A549 (cell line): Measurements from ENCODE around the gene FUT3. TPM values are rescaled to one million over a fixed set of nuclear protein-coding genes. Genes with fewer than 3 reads are reported as not detected.

Source experiments
- ATAC-seq, 2 experiments: fragments of 200-7000 bp in 1 of 2; fragments of >200 bp in 1 of 2; cut with Nextera tagmentation in 1 of 2; cut with Tn5 transposase in 1 of 2; 3 replicates each; pipeline versions ENCODE4 v1.8.0 to v1.9.1; 2018 to 2020; ENCODE audit warnings: mild to moderate bottlenecking in 1 of 2, moderate library complexity in 1 of 2
- CTCF ChIA-PET: fragments of 300-600 bp; sonication (Branson Sonifier 250); formaldehyde crosslinking; extraction: SDS; loops from one replicate; lab custom pipeline; 2021; ENCODE audit warnings: antibody characterized with exemption, inconsistent platforms; lab: Yijun Ruan, JAX
- POLR2A ChIA-PET: fragments of 350-600 bp; formaldehyde crosslinking; extraction: SDS; loops from one replicate; lab custom pipeline; 2021; ENCODE audit warnings: antibody characterized with exemption, inconsistent platforms; lab: Yijun Ruan, JAX
- DNase-seq, 2 experiments: peaks; one replicate each; pipeline versions ENCODE4 v3.0.0 to v3.0.0-alpha.2; 2011 to 2016; ENCODE audit warnings: low read depth in 1 of 2, low spot score in 1 of 2
- FAIRE-seq: peaks from 2 replicates; lab custom pipeline; 2011; peaks lifted over from hg19 to GRCh38; lab: Jason Lieb, UNC
- H3K27ac ChIP-seq, 2 experiments: fragments of >200 bp; sonication (Bioruptor Twin); formaldehyde crosslinking; 3 replicates each; pipeline ENCODE4 v1.5.1; 2016 to 2017
- H3K4me1 ChIP-seq: fragments of >200 bp; sonication (Bioruptor Twin); formaldehyde crosslinking; 3 replicates; pipeline ENCODE4 v1.6.1; 2016
- H3K4me2 ChIP-seq: fragments of >200 bp; sonication (Bioruptor Twin); formaldehyde crosslinking; 3 replicates; pipeline ENCODE4 v1.6.1; 2016
- H3K4me3 ChIP-seq: fragments of >200 bp; sonication (Bioruptor Twin); formaldehyde crosslinking; 3 replicates; pipeline ENCODE4 v1.5.1; 2016
- H3K9me3 ChIP-seq: fragments of >200 bp; sonication (Bioruptor Twin); formaldehyde crosslinking; 3 replicates; pipeline ENCODE4 v1.6.1; 2016
- BHLHE40 ChIP-seq: IDR thresholded peaks from 2 replicates; pipeline ENCODE4 v1.6.1; 2012; ENCODE audit warnings: low read depth, low read length, inconsistent platforms
- CBX2 ChIP-seq: fragments of 200-600 bp; sonication (generic); IDR thresholded peaks from 2 replicates; pipeline ENCODE4 v1.6.1; 2016; ENCODE audit warnings: low read depth, mild to moderate bottlenecking, borderline replicate concordance
- EP300 ChIP-seq, 2 experiments: fragments of >200 bp; sonication (Bioruptor Twin); formaldehyde crosslinking; IDR thresholded peaks; 2 replicates in 1 of 2; 3 replicates in 1 of 2; pipeline ENCODE4 v1.6.1; 2016 to 2017
- FOSL2 ChIP-seq, 2 experiments: fragments of 450-650 bp in 1 of 2; fragments of >200 bp in 1 of 2; sonication (Bioruptor Twin) in 1 of 2; formaldehyde crosslinking; IDR thresholded peaks; 2 replicates each; pipeline versions ENCODE4 v1.5.0 to v1.6.1; 2016 to 2020; ENCODE audit warnings: mild to moderate bottlenecking in 1 of 2, moderate library complexity in 1 of 2
- HDAC2 ChIP-seq: fragments of 200-600 bp; sonication (generic); IDR thresholded peaks from 2 replicates; pipeline ENCODE4 v1.6.1; 2016
- HOXB13 ChIP-seq: fragments of 250-450 bp; sonication (Bioruptor Pico); IDR thresholded peaks from 2 replicates; pipeline ENCODE4 v1.5.0; 2020; ENCODE audit warnings: low read depth, mild to moderate bottlenecking, moderate library complexity
- HOXB5 ChIP-seq: fragments of 250-450 bp; sonication (Bioruptor Pico); IDR thresholded peaks from 2 replicates; pipeline ENCODE4 v1.5.0; 2020; ENCODE audit warnings: mild to moderate bottlenecking, moderate library complexity
- MAX ChIP-seq: IDR thresholded peaks from 2 replicates; pipeline ENCODE4 v1.6.1; 2012
- NR3C1 ChIP-seq: fragments of >200 bp; sonication (Bioruptor Twin); formaldehyde crosslinking; IDR thresholded peaks from 3 replicates; pipeline ENCODE4 v1.6.1; 2017
- PHF8 ChIP-seq: fragments of 200-600 bp; sonication (generic); IDR thresholded peaks from 2 replicates; pipeline ENCODE4 v1.6.1; 2016; ENCODE audit warnings: low read depth, mild to moderate bottlenecking, antibody characterized with exemption, moderate library complexity, borderline replicate concordance
- POLR2A ChIP-seq: IDR thresholded peaks from 2 replicates; pipeline ENCODE4 v1.6.1; 2012; ENCODE audit warnings: mild to moderate bottlenecking, low read length
- POLR2AphosphoS2 ChIP-seq: conservative IDR thresholded peaks from 2 replicates; pipeline ENCODE4 v1.6.1; 2012; ENCODE audit warnings: low read length, improper control_type of control experiment, inconsistent platforms
- RAD21 ChIP-seq, 2 experiments: fragments of >200 bp in 1 of 2; sonication (Bioruptor Twin) in 1 of 2; formaldehyde crosslinking in 1 of 2; IDR thresholded peaks in 1 of 2; conservative IDR thresholded peaks in 1 of 2; 2 replicates in 1 of 2; 3 replicates in 1 of 2; pipeline ENCODE4 v1.6.1; 2012 to 2018; ENCODE audit warnings: inconsistent platforms in 1 of 2
- RCOR1 ChIP-seq: fragments of 150-350 bp; IDR thresholded peaks from 2 replicates; pipeline ENCODE4 v1.6.1; 2014; ENCODE audit warnings: antibody characterized with exemption, low read length, low read depth
- RFX5 ChIP-seq: fragments of 450-650 bp; IDR thresholded peaks from 2 replicates; pipeline ENCODE4 v1.7.1; 2014; ENCODE audit warnings: antibody characterized with exemption, mild to moderate bottlenecking, moderate library complexity
- ZNF302 ChIP-seq: fragments of 250-450 bp; sonication (Bioruptor Pico); IDR thresholded peaks from 2 replicates; pipeline ENCODE4 v1.9.0; 2021; ENCODE audit warnings: inconsistent platforms, mild to moderate bottlenecking, moderate library complexity
- WGBS: methylation state at CpG from one replicate; pipeline ENCODE4 v1.1.6; 2017; ENCODE audit errors: missing lambda C conversion rate; 5-methylcytosine and 5-hydroxymethylcytosine counted together
- polyA plus RNA-seq, 4 experiments: library from polyadenylated mRNA; depleted of rRNA in 3 of 4; stranded (reverse); fragments of >200 nt; fragmentation: RNase III in 1 of 4; extraction: RNeasy Plus Mini Kit Qiagen cat#74134 plus additional on column Dnase treatment in 1 of 4; gene quantifications; 2 replicates in 3 of 4; 3 replicates in 1 of 4; pipeline ENCODE4 v1.2.3, GENCODE V29; 2011 to 2017
- TF ChIP-seq, protein P1 (sequence below): fragments of 150-350 bp; IDR thresholded peaks from 2 replicates; pipeline ENCODE4 v1.6.1; 2014; ENCODE audit warnings: low read depth, mild to moderate bottlenecking, low read length
- TF ChIP-seq, protein P2 (sequence below): fragments of 200-600 bp; sonication (generic); IDR thresholded peaks from 2 replicates; pipeline ENCODE4 v1.6.1; 2016; ENCODE audit warnings: antibody characterized with exemption, mild to moderate bottlenecking, moderate library complexity
- TF ChIP-seq, protein P3 (sequence below): fragments of >200 bp; sonication (Bioruptor Twin); formaldehyde crosslinking; IDR thresholded peaks from 3 replicates; pipeline ENCODE4 v1.6.1; 2016
- TF ChIP-seq, protein P4 (sequence below): fragments of 250-450 bp; sonication (Bioruptor Pico); IDR thresholded peaks from 2 replicates; pipeline ENCODE4 v1.5.0; 2020; ENCODE audit warnings: low read depth, mild to moderate bottlenecking, moderate library complexity
- TF ChIP-seq, protein P5 (sequence below): fragments of >200 bp; sonication (Bioruptor Twin); formaldehyde crosslinking; IDR thresholded peaks from 3 replicates; pipeline ENCODE4 v1.5.1; 2016

The FUT3 gene
- polyA plus RNA-seq, 2 of the 4 experiments (the other 2 are of a cell fraction) = 0.09 TPM

GRCh38 chr19:5895409-5895808, 44.2 kb upstream of the FUT3 start:
- Histone ChIP-seq H3K4me2 (no peak overlapping the region), H3K27ac (no peak overlapping the region), H3K4me1 (no peaks in the 10 kb centered on the region), H3K9me3 (no peaks in the 10 kb centered on the region), H3K4me3 (no peak overlapping the region)
- TF ChIP-seq RCOR1 (no peak), MAX (no peak), HOXB13 (CRISPR knock-in tag) (no peak), HOXB5 (CRISPR knock-in tag) (no peak), HDAC2 (no peak), BHLHE40 (no peak), ZNF302 (no peak), EP300 (IDR thresholded peaks at IDR 0.05) (no peak), CBX2 (no peak), RFX5 (no peak), NR3C1 (no peak), FOSL2 (IDR thresholded peaks at IDR 0.05) (no peak), FOSL2 (CRISPR knock-in tag; IDR thresholded peaks at IDR 0.05) (no peak), POLR2A (no peak)
- TF ChIP-seq, protein P1, sequence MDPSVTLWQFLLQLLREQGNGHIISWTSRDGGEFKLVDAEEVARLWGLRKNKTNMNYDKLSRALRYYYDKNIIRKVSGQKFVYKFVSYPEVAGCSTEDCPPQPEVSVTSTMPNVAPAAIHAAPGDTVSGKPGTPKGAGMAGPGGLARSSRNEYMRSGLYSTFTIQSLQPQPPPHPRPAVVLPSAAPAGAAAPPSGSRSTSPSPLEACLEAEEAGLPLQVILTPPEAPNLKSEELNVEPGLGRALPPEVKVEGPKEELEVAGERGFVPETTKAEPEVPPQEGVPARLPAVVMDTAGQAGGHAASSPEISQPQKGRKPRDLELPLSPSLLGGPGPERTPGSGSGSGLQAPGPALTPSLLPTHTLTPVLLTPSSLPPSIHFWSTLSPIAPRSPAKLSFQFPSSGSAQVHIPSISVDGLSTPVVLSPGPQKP = no peak
- TF ChIP-seq, protein P2, sequence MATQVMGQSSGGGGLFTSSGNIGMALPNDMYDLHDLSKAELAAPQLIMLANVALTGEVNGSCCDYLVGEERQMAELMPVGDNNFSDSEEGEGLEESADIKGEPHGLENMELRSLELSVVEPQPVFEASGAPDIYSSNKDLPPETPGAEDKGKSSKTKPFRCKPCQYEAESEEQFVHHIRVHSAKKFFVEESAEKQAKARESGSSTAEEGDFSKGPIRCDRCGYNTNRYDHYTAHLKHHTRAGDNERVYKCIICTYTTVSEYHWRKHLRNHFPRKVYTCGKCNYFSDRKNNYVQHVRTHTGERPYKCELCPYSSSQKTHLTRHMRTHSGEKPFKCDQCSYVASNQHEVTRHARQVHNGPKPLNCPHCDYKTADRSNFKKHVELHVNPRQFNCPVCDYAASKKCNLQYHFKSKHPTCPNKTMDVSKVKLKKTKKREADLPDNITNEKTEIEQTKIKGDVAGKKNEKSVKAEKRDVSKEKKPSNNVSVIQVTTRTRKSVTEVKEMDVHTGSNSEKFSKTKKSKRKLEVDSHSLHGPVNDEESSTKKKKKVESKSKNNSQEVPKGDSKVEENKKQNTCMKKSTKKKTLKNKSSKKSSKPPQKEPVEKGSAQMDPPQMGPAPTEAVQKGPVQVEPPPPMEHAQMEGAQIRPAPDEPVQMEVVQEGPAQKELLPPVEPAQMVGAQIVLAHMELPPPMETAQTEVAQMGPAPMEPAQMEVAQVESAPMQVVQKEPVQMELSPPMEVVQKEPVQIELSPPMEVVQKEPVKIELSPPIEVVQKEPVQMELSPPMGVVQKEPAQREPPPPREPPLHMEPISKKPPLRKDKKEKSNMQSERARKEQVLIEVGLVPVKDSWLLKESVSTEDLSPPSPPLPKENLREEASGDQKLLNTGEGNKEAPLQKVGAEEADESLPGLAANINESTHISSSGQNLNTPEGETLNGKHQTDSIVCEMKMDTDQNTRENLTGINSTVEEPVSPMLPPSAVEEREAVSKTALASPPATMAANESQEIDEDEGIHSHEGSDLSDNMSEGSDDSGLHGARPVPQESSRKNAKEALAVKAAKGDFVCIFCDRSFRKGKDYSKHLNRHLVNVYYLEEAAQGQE = no peak
- TF ChIP-seq, protein P3, sequence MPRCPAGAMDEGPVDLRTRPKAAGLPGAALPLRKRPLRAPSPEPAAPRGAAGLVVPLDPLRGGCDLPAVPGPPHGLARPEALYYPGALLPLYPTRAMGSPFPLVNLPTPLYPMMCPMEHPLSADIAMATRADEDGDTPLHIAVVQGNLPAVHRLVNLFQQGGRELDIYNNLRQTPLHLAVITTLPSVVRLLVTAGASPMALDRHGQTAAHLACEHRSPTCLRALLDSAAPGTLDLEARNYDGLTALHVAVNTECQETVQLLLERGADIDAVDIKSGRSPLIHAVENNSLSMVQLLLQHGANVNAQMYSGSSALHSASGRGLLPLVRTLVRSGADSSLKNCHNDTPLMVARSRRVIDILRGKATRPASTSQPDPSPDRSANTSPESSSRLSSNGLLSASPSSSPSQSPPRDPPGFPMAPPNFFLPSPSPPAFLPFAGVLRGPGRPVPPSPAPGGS = no peak
- TF ChIP-seq, protein P4, sequence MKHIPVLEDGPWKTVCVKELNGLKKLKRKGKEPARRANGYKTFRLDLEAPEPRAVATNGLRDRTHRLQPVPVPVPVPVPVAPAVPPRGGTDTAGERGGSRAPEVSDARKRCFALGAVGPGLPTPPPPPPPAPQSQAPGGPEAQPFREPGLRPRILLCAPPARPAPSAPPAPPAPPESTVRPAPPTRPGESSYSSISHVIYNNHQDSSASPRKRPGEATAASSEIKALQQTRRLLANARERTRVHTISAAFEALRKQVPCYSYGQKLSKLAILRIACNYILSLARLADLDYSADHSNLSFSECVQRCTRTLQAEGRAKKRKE = no peak
- 80% methylated on average over 2 of the region's 15 CpGs for WGBS
- ChIA-PET POLR2A (no interaction called here), CTCF (interaction anchor here (1.3 kb wide), 1 partner anchor 91 kb away, joined by 8 read pairs; no protein-coding TSS in a partner anchor)
- ATAC-seq (no peak), DNase-seq (no peak), FAIRE-seq (no peak)

GRCh38 chr19:5894704-5895349, 43.6 kb upstream of the FUT3 start:
- no peaks in the 10 kb centered on the region for H3K9me3 ChIP-seq
- no peak overlapping the region for H3K4me2 ChIP-seq
- DNase-seq = no peak
- H3K4me3 ChIP-seq = no peak overlapping the region
- CTCF ChIA-PET = interaction anchor here (1.3 kb wide), 1 partner anchor 91 kb away, joined by 8 read pairs; no protein-coding TSS in a partner anchor
- 92% methylated on average over 2 of the region's 28 CpGs for WGBS
- 0 out of 3 replicates have a peak, but pooled peaks cover 3% of the 10 kb centered on the region for H3K4me1 ChIP-seq
- FAIRE-seq = no peak
- no peak for ATAC-seq
- TF ChIP-seq RFX5 (no peak), PHF8 (no peak), POLR2AphosphoS2 (no peak), RAD21 (conservative IDR thresholded peaks at IDR 0.05 in 1 of 2, IDR thresholded peaks at IDR 0.05 in 1 of 2) (no peak), HOXB13 (CRISPR knock-in tag) (no peak), MAX (no peak)
- TF ChIP-seq, protein P5, sequence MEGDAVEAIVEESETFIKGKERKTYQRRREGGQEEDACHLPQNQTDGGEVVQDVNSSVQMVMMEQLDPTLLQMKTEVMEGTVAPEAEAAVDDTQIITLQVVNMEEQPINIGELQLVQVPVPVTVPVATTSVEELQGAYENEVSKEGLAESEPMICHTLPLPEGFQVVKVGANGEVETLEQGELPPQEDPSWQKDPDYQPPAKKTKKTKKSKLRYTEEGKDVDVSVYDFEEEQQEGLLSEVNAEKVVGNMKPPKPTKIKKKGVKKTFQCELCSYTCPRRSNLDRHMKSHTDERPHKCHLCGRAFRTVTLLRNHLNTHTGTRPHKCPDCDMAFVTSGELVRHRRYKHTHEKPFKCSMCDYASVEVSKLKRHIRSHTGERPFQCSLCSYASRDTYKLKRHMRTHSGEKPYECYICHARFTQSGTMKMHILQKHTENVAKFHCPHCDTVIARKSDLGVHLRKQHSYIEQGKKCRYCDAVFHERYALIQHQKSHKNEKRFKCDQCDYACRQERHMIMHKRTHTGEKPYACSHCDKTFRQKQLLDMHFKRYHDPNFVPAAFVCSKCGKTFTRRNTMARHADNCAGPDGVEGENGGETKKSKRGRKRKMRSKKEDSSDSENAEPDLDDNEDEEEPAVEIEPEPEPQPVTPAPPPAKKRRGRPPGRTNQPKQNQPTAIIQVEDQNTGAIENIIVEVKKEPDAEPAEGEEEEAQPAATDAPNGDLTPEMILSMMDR = no peak
- TF ChIP-seq, protein P3 = no peak
- POLR2A ChIA-PET = no interaction called here
- H3K27ac ChIP-seq = no peak overlapping the region
